GM18502 (cell line): ENCODE results near the gene ARHGAP10.
A peak's percentile ranks its signal among the peaks of the same experiment; 100 is the strongest.

Experiments used
- ATAC-seq: cut with Tn5 transposase; IDR thresholded peaks from one replicate; pipeline ENCODE4 v1.9.1; 2021; ENCODE audit warnings: mild to moderate bottlenecking; ENCODE audit not compliant: unreplicated experiment, poor library complexity

ARHGAP10 gene

GRCh38 chr4:148052448-148052847 lies 320.6 kb downstream of the ARHGAP10 start:
- no peak for ATAC-seq

- ATAC-seq, result no peak
Observed at GRCh38 chr4:148053298-148054003, 321.6 kb downstream of the ARHGAP10 start.

- ATAC-seq, result no peak
Observed at GRCh38 chr4:148054275-148054674, 322.4 kb downstream of the ARHGAP10 start.

DNA sequence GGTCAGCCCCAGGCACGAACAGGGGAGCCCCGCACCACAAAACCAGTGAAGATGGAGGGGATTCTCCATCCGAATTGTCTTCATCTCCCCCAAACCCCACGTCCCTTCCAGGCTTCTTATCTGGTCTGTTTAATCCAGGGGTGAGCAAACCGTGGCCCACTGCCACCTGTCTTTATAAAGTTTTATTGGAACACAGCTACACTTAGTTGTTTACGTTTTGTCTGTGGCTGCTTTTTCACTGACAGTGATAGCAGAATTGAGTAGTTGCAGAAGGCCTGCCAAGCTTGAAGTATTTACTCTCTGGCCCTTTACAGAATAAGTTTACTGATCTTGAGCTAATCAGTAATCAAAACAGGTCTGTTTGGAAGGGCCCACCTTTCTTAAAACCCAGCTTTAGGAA lies 324.0 kb downstream of the ARHGAP10 start:
- no peak for ATAC-seq

- peak; percentile 89 for ATAC-seq
Observed at GRCh38 chr4:148056879-148057278, 325.0 kb downstream of the ARHGAP10 start.

- peak; percentile 43 for ATAC-seq
Observed at GRCh38 chr4:148057516-148057915, 325.6 kb downstream of the ARHGAP10 start.

GRCh38 chr4:148057984-148058859 lies 326.3 kb downstream of the ARHGAP10 start:
- ATAC-seq, result no peak

GRCh38 chr4:148059617-148060180 lies 327.8 kb downstream of the ARHGAP10 start:
- no peak for ATAC-seq

DNA sequence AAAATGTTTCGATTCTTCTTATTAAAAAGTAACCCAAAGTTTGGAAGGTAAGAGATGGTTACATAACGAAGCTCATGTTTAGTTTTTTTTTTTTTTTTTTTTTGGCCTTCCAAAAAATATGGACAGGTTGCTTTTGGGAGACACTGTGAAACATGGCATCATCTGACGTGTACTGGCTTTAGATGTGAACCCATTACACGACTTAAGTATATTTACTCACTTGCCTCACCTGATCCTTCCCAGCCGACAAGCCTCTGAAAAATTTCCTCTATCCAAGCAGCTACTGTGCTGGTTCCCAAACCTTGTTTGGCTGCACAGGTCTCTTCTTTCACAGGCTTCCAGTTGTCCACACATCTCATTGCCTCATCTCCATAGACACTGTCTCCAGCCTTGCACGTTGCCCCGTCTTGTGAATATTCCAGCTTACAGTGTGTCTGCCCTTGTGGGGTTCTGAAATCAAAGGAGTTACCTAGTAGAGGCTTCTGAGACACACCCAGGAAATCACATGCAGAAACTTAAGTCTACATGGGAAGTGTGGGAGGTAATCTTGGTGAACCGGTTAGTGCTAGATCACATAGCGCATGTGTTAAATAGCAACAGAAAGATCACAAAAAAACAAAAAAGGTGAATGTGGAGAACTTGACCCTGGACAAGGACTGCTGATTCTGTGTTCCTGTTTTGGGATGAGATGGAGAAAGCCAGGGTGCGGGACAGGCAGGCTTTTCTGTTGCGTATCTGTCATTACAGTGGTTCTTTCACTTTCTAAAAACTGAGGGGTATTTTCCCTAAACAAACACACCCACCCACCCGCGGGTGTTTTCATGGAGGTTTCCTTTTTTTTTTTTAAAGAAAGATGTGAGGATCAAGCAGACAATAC lies 328.6 kb downstream of the ARHGAP10 start:
- no peak for ATAC-seq

- ATAC-seq, result no peak
Observed at GRCh38 chr4:148061141-148061481, 329.2 kb downstream of the ARHGAP10 start.

- no peak for ATAC-seq
Observed at GRCh38 chr4:148061795-148062194, 329.9 kb downstream of the ARHGAP10 start.

DNA sequence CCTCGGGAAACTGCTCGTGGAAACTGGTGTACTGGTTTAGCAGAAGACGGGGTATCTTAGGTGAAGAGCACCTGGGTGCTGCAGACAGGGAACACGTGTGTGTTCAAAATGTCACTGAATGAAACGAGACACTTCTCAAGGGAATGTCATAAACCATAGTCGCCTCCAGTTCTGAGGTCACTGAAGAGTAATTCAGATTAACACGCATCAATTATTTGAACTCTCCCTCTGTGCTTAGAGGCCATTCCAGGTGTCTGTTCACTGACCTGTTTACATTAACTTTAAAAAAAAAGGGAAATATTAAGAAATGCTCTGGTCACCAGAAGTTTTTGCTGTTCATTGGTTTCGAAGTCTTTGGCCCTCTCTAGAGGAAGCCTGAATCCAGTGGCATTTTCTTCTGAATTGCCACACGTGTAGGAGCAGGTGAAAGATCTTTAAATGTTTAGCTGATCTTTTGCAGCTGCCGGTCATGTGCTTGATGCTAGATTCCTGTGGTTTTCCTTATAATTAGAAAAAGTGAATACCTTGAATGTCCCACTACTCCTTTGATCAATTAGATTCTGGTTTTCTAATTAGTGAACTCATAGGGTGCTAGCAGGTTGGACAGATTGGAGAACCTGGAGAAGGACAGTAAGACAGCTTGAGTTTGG lies 330.5 kb downstream of the ARHGAP10 start:
- no peak for ATAC-seq

GRCh38 chr4:148064451-148064850 lies 332.6 kb downstream of the ARHGAP10 start:
- no peak for ATAC-seq

DNA sequence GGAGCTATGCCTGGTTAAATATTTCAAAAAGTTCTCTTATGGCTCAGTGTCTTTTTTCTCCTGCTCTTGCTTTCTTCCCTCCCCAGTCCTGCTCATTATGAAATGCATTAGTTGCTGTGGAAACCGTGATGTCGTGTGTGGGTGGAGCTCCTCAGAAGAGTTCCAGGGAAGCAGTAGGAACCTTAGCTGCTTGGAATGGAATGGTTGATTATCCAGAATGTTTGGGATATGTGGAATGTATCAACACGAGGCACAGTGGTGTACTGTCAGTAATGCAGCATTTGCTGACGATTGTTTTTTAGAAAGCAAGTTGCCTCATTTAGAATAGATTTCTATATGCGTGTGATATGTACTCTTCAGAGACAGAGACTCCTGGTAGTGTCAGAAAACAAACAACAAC lies 333.2 kb downstream of the ARHGAP10 start:
- no peak for ATAC-seq

DNA sequence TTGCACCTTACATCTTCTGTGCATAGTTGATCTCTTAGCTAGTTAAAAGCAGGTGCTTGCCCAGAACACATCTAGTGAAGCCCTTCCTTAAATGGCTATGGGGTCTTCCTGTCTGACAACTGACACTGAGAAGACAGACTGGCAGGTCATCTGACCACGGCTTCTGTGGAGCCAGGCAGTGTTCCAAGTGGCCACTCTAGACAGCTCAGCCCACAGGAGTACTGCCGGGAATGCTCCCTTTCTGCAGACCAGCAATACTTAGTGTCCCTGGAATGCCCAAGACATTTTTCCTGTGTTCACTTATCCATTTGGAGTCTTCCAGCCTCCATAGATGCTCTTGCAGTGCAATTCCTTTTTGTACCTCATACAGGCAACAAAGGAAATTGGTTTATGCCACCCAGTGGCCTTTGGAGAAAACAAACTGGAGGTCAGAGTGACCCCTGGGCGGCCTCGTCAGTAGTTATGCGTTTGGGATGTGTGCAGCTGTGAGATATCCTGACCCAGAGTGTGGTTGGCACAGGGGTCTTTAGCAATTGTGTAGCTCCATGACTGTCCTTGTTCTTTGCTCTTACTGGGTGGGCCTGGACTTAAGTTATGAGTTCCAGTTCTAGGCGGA lies 335.5 kb downstream of the ARHGAP10 start:
- ATAC-seq, result no peak

DNA sequence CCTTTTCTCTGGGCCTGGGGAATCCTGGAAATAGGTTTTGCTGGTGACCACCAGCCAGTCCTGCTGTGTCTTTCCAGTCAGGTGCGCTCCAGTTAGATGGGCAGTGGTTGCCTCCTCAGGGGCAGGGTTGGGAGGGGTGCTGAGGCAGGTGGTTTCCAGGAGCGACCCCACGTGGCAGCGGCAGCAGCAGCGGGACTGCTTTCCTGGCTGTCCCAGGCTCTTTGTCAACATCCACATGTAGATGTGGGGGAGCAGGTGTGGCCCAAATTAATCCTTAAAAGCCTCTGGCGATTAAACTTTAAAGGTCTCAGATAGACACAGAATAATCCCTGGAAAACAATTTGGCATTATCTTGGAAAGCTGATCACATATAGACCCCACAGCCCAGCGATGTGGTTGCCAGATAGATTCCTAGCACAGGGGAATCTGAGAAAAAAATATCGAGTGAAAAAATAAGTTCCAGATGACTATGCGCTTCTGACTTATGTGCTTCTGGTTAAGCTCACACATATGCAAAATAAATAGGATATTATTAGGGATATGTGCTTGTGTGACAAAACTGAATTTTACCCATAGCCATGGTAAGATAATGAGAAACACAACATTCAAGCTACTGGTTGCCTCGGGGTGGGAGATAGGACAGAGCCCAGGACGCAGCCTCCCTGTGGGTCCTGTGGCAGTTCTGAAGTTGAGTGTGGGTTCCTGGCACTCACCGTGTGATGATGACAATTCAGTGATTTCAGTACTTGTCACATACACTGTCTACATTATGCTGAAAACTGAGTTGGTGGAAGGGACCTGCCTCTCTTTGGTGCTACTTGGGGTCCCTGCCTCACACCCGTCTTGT lies 336.4 kb downstream of the ARHGAP10 start:
- no peak for ATAC-seq

DNA sequence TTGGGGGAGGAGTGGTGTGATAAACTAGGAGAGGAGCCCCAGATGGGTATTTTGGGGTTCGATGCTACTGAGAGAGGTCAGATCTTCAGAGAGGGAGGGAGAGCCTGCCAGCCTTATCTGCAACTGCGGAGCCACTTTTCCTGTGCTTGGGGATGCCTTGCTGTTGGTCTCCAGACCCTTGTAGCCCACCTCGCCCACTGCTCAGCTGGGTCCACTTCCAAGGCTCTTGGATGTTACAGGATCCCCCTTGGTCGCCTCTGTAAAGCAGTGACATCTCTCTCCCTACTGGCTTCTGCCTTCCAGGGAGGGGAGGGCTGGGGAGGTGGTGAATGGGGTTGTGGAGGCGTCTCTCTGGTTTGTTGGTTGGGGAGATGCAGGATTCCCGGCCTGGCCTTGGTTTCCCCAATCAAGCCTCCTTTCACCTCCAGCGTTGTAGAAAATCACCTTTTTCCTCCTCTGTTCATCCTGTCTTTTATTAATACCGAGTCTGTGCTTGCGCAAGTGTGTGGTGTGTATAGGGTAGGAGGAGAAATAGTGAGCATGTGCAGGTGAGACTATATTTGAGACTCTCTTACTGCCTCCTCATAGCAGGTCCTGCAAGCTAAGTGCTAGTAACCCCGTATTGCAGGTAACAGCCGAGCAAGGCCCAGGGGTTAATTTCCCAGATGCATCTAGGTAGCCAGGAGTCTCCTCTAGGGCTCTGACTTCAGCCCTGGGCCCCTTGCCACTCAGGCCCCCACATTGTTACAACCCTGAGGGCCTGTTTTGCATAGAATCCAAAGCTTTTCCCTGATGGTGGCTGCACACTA lies 337.4 kb downstream of the ARHGAP10 start:
- no peak for ATAC-seq

DNA sequence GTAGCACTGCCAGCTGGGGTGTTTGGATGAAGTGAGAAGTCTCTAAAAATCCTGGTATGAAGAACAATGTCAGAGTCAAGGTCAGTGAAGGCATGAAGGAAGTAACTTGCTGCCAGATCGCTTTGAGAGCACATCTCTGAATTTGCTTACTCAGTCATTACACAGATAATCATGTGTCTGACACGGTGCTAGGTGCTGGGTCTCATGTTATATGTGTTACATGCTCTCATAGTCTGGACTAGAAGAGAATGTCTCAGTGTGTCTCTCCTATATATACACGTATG lies 337.9 kb downstream of the ARHGAP10 start:
- ATAC-seq, result no peak
